Activated CD4-positive, alpha-beta T cell treated with anti-CD3 and anti-CD28 coated beads, Interleukin-2, amount 10 ng/mL, durations not matched to agents 7 days and 5 days (primary cell): Measurements from ENCODE around the gene EEIG1. TPM values are rescaled to one million over a fixed set of nuclear protein-coding genes. Genes with fewer than 3 reads are reported as not detected.

Experiments used
- CTCF ChIA-PET: fragments of 350-600 bp; sonication (Branson Sonifier 250); formaldehyde crosslinking; loops from one replicate; lab custom pipeline; 2021; ENCODE audit warnings: antibody characterized with exemption; lab: Charles Lee
- POLR2A ChIA-PET: fragments of 350-600 bp; sonication (Branson Sonifier 250); formaldehyde crosslinking; loops from one replicate; lab custom pipeline; 2021; ENCODE audit warnings: antibody characterized with exemption; lab: Charles Lee
- DNase-seq: peaks from one replicate; pipeline ENCODE4 v3.0.0-alpha.2; 2020
- H3K27ac Mint-ChIP-seq: one replicate; pipeline ENCODE4 v1.8.0; 2021; ENCODE audit warnings: mild to moderate bottlenecking, moderate library complexity, mixed read lengths
- H3K27me3 Mint-ChIP-seq: one replicate; pipeline ENCODE4 v1.8.0; 2021; ENCODE audit warnings: mixed read lengths
- H3K36me3 Mint-ChIP-seq: one replicate; pipeline ENCODE4 v1.8.0; 2021; ENCODE audit warnings: low read depth, mixed read lengths
- H3K4me1 Mint-ChIP-seq: one replicate; pipeline ENCODE4 v1.8.0; 2021; ENCODE audit warnings: mixed read lengths
- H3K4me3 Mint-ChIP-seq: one replicate; pipeline ENCODE4 v1.8.0; 2021; ENCODE audit warnings: mild to moderate bottlenecking, moderate library complexity, mixed read lengths
- H3K9me3 Mint-ChIP-seq: one replicate; pipeline ENCODE4 v1.8.0; 2021; ENCODE audit warnings: mixed read lengths
- total RNA-seq, 2 experiments: library from RNA; stranded (reverse); gene quantifications; one replicate each; pipeline ENCODE4 v1.2.3, GENCODE V29; 2021

Gene EEIG1
- total RNA-seq, 2 experiments from 2014 or later = 412 to 477 TPM

DNA sequence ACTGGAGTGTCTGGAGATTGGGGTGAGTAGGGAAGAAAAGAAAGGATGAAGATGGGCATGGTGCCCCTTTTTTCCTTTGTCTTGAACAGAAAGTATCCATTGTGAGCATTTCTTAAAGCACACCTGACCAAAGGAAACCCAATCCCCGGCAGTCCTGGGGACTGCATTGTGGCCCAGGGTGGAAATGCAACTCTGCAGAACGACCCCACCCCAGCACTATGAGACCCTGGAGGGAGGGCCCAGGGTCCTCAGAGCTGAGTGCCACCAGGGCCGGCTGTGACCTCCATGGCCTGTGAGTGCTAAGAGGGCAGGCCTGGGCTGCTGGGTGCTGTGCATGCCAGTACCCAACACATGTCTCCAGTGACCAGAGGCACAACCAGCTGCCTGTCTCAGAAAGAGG, 18.5 kb downstream of the EEIG1 start:
- DNase-seq = no peak
- CTCF ChIA-PET = interaction anchor here (1.3 to 1.8 kb wide), 4 partner anchors 8 to 37 kb away, joined by 4 to 7 read pairs (median 6); no protein-coding TSS in a partner anchor
- H3K9me3 Mint-ChIP-seq = no peaks in the 10 kb centered on the region
- H3K36me3 Mint-ChIP-seq = peaks cover 78% of the 10 kb centered on the region
- peaks cover 95% of the 10 kb centered on the region for H3K4me1 Mint-ChIP-seq
- peak overlapping the region; percentile 75 for H3K27ac Mint-ChIP-seq
- no peaks in the 10 kb centered on the region for H3K27me3 Mint-ChIP-seq
- no peak overlapping the region for H3K4me3 Mint-ChIP-seq
- POLR2A ChIA-PET = no interaction called here

DNA sequence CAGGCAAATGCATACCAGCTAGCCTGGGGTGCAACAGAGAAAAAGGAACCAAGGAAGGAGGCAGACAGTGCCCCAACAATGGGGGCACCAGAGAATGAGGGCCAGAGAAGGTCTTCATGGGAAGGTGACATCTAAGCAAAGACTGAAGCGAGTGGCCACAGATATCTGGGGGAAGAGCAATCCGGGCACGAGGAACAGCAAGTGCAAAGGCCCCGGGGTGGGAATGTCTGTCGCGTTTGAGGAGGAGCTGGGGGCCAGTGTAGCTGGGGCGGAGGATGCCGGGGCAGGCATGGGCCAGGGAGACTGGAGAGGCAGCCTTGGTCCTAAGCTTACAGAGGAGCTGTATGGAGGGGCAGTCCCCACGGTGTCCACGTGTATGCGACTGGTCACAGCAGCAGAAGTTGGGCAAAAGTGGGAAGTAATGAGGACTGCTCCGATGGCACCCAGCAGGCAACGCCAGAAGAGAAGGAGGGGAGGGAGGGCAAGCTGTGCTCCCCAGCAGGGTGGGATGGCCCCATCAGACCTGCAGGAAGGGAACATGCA, 19.1 kb downstream of the EEIG1 start:
- CTCF ChIA-PET = interaction anchor here (0.6 to 1.7 kb wide), 6 partner anchors 8 to 92 kb away, joined by 3 to 6 read pairs (median 4); no protein-coding TSS in a partner anchor
- Mint-ChIP-seq H3K4me1 (peaks cover 95% of the 10 kb centered on the region), H3K36me3 (peaks cover 79% of the 10 kb centered on the region), H3K4me3 (no peak overlapping the region), H3K9me3 (no peaks in the 10 kb centered on the region), H3K27ac (peak overlapping the region; percentile 74), H3K27me3 (no peaks in the 10 kb centered on the region)
- POLR2A ChIA-PET = no interaction called here
- DNase-seq = no peak

DNA sequence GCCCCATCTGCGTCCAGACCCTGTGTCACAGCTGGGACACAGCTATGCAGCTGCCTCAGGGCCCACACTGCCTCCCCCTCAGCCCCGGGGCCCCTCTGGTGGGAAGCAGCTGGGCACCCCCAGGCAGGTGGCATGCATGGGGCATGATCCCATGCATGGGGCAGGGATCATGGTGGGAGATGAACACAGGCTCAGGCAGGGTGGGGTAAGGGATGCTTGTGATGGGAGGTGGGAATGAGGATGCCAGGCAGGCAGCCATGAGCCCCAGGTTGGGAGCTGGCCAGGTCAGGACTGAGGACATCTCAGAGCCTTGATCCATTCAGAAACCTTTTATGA, 19.7 kb downstream of the EEIG1 start:
- Mint-ChIP-seq H3K4me3 (no peak overlapping the region), H3K9me3 (no peaks in the 10 kb centered on the region), H3K4me1 (peaks cover 91% of the 10 kb centered on the region), H3K27me3 (no peaks in the 10 kb centered on the region), H3K36me3 (peaks cover 80% of the 10 kb centered on the region), H3K27ac (no peak overlapping the region)
- ChIA-PET POLR2A (no interaction called here), CTCF (interaction anchor here (0.6 to 1.7 kb wide), 7 partner anchors 9 to 92 kb away, joined by 3 to 6 read pairs (median 3); no protein-coding TSS in a partner anchor)
- DNase-seq = no peak

DNA sequence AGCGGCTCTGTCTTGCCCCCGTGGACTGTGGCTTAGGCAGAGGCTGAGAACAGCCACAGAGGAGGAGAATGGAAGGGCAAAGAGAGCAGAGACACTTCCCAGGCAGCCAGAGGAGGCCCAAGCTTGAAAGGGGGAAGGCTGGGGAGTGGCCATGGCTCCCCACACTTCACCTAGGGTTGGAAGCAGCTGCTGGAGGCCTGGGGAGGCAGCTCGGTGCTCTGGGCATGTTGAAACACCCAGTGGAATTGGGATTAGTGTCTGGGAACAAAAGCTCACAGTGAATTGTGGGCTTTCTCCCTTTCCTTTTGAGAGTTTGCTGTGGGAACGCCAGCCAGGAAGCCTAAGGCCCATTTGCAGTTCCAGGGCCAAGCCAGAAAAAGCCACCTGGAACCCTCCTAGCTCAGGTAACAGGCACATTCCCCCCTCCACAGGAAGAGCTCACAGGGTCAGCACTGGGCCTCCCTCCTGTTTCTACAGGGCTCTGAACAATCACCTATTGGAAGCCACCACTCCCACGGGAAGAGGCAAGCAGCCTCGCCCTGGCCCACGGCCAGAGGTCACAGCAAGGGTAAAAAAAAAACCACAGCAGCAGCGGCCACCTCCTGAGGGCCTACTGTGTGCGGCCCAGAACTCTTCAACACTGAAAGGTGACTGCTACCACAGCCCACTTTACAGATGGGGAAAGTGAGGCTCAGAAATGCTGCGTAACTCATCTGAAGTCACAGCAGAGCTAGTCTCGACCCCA, 20.2 kb downstream of the EEIG1 start:
- H3K4me1 Mint-ChIP-seq = peaks cover 92% of the 10 kb centered on the region
- ChIA-PET CTCF (interaction anchor here (0.6 to 1.4 kb wide), 8 partner anchors 10 to 93 kb away, joined by 3 to 6 read pairs (median 3); no protein-coding TSS in a partner anchor), POLR2A (no interaction called here)
- no peak overlapping the region for H3K4me3 Mint-ChIP-seq
- no peaks in the 10 kb centered on the region for H3K9me3 Mint-ChIP-seq
- H3K27me3 Mint-ChIP-seq = no peaks in the 10 kb centered on the region
- H3K36me3 Mint-ChIP-seq = peaks cover 81% of the 10 kb centered on the region
- H3K27ac Mint-ChIP-seq = peak overlapping the region; percentile 81
- DNase-seq = no peak

DNA sequence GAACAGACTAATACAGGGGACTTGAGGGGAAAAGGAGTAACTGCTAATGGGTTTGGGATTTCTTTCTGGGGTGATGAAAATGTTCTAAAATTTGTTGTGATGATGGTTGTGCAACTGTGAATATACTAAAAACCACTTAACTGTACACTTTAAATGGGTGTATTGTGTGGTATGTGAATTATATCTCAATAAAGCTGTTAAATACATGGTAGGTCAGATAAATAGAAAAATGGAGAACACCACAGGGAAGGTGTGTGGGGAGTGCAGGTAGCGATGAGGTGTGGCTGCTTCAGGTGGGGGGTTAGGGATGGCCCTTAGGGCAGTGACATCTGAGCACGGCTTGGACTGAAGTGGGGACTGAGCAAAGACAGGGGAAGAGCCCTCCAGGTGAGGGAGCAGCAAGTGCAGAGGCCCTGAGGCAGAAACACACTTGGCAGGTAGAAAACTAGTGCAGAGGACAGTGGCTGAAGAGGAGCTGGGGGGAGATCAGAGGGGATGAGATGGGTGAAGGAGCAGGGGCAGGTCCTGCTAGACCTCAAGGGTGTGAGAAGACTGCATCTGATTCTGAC, 20.9 kb downstream of the EEIG1 start:
- peak overlapping the region; percentile 81 for H3K27ac Mint-ChIP-seq
- peaks cover 92% of the 10 kb centered on the region for H3K4me1 Mint-ChIP-seq

DNA sequence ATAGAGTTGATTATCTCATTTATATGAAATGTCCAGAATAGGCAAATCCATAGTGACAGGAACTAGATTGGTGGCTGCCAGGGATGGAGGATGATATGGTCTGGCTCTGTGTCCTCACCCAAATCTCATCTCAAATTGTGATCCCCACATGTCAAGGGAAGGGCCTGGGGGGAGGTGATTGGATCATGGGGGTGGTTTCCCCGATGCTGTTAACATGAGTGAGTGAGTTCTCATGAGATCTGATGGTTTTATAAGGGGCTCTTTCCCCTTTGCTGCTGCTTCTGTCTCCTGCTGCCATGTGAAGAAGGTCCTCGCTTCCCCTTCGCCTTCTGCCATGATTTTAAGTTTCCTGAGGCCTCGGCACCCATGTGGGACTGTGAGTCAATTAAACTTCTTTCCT, 21.4 kb downstream of the EEIG1 start:
- POLR2A ChIA-PET = no interaction called here
- no peak for DNase-seq
- no peaks in the 10 kb centered on the region for H3K9me3 Mint-ChIP-seq
- CTCF ChIA-PET = no interaction called here
- peak overlapping the region; percentile 81 for H3K27ac Mint-ChIP-seq
- H3K4me1 Mint-ChIP-seq = peaks cover 93% of the 10 kb centered on the region
- no peaks in the 10 kb centered on the region for H3K27me3 Mint-ChIP-seq
- peaks cover 78% of the 10 kb centered on the region for H3K36me3 Mint-ChIP-seq
- no peak overlapping the region for H3K4me3 Mint-ChIP-seq

More for the DNA sequence above, 20.9 kb downstream of the EEIG1 start:
- CTCF ChIA-PET = interaction anchor here (0.7 to 1.1 kb wide), 3 partner anchors 13 to 36 kb away, joined by 3 read pairs; no protein-coding TSS in a partner anchor
- POLR2A ChIA-PET = no interaction called here
- Mint-ChIP-seq H3K36me3 (peaks cover 78% of the 10 kb centered on the region), H3K9me3 (no peaks in the 10 kb centered on the region), H3K27me3 (no peaks in the 10 kb centered on the region), H3K4me3 (no peak overlapping the region)
- no peak for DNase-seq

DNA sequence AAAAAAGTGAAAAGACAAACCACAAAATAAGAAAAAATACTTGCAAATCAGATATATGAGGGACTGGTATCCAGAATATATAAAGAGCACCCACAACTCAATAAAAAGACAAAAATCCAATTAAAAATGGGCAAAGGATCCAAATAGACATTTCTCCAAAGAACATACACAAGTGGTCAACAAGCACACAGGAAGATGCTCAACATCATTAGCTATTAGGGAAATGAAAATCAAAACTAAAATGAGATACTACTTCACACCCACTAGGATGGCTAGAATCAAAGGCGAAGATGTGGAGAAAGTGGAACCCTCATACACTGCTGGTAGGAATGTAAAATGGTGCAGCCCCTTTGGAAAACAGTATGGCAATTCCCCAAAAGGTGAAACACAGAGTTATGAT, 22.1 kb downstream of the EEIG1 start:
- Mint-ChIP-seq H3K4me3 (no peak overlapping the region), H3K9me3 (no peaks in the 10 kb centered on the region), H3K36me3 (peaks cover 78% of the 10 kb centered on the region), H3K4me1 (peaks cover 93% of the 10 kb centered on the region), H3K27me3 (no peaks in the 10 kb centered on the region), H3K27ac (peak overlapping the region; percentile 16)
- DNase-seq = no peak
- ChIA-PET CTCF (interaction anchor here (4.8 to 7.2 kb wide), 2 partner anchors 15 to 76 kb away, joined by 56 to 63 read pairs; no protein-coding TSS in a partner anchor), POLR2A (no interaction called here)

DNA sequence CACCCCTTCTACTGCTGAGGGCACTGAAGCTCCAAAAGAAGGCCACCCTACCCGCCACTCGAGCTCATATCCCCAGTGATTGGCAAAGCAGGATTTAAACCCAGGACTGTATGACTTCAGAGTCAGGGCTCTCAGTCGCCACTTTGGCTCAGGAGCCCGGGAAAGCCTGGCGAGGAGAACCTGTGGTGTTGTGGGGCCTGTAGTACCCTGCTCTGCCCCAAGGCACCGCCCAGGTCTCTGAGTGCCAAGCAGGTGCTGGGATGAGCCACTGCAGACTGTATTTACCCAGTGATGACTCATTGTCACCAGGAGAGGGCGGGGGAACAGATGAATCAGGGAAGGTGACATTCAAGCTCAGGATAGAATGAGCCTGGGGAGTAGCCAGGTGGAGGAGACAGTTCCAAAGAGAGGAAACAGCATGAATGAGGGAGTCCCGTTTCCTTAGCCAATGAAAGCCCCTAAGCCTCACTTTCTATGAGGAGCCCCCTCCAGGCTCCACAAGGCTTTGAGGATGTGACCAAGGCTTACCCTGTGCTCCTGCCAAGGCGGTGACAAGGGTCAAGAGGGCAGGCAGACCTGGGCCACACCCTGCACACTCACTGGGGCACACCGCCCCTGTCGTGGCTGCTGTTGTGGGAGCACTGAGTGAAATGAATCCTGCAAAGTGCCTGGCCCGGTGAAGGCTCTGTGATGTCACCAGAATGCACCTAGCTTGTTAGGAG, 25.3 kb downstream of the EEIG1 start:
- ChIA-PET CTCF (interaction anchor here (0.7 to 7.5 kb wide), 20 partner anchors 8 to 170 kb away, joined by 3 to 94 read pairs (median 4); no protein-coding TSS in a partner anchor), POLR2A (no interaction called here)
- Mint-ChIP-seq H3K4me3 (peak overlapping the region; percentile 30), H3K27me3 (no peaks in the 10 kb centered on the region), H3K27ac (peak overlapping the region; percentile 68), H3K36me3 (peaks cover 68% of the 10 kb centered on the region), H3K9me3 (no peaks in the 10 kb centered on the region), H3K4me1 (peaks cover 85% of the 10 kb centered on the region)
- peak; percentile 80 for DNase-seq

DNA sequence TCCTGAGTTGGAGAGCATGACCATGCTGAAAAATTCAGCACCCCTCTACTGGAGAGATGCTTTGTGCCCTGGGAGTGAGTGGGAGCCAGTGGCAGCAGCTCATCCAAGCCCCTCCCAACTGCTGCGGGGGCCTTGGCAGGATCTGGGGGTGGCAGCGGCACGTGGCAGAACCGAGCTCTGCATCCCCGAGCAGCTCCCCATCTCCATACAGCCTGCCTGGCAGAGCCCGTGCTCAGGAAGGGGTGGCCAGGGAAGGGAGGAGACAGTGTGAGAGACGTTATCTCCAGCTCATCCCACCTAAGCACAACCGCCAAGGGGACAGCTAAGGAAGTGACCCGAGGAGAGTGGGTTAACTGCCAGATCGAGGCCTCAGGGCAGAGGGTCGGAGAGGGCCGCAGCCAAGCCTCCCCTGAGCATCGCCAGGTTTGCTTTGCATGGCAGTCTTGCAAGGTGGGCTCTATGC, 25.9 kb downstream of the EEIG1 start:
- CTCF ChIA-PET = interaction anchor here (1.0 to 7.5 kb wide), 17 partner anchors 8 to 170 kb away, joined by 3 to 94 read pairs (median 4); no protein-coding TSS in a partner anchor
- no peaks in the 10 kb centered on the region for H3K27me3 Mint-ChIP-seq
- peaks cover 68% of the 10 kb centered on the region for H3K36me3 Mint-ChIP-seq
- DNase-seq = no peak
- no peaks in the 10 kb centered on the region for H3K9me3 Mint-ChIP-seq
- H3K4me3 Mint-ChIP-seq = no peak overlapping the region
- peak overlapping the region; percentile 80 for H3K27ac Mint-ChIP-seq
- POLR2A ChIA-PET = no interaction called here
- peaks cover 85% of the 10 kb centered on the region for H3K4me1 Mint-ChIP-seq

DNA sequence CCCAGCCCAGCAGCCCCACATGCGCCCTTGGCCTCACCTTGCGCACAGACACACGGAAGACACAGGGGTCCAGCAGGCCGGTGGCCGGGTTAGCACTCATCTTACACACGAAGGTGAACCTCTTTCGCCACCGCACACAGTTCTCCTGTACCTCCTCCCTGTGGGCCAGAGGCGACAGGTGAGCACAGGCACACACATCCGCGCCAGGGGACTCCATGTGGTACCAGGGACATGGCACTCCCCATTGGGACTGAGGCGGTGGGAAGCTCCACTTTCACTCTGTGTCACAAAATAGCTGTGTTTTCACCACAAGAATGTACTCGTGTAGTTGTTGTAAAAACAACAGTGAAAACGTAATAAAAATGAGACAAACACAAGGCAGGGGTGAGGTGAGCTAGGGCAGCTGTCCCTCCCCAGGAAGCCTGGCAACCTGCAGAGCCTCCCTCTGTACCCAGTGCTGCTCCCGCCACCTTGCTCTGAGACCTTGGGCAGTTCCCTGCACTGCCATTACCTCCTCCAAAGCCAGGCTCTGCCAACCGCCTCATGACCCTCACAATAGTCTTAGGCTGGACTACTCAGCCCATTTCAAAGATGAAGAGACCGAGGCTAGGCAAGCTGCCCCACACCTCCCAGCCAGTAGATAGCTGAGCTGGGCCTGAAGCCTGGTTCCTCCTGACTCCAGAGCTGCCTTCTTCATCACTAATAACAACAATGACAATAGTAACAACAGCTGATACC, 26.9 kb downstream of the EEIG1 start:
- H3K36me3 Mint-ChIP-seq = peaks cover 61% of the 10 kb centered on the region
- ChIA-PET CTCF (interaction anchor here (0.7 to 7.5 kb wide), 10 partner anchors 9 to 119 kb away, joined by 3 to 94 read pairs (median 8); partner anchors contain the start of gene PIP5KL1), POLR2A (no interaction called here)
- H3K27ac Mint-ChIP-seq = peak overlapping the region; percentile 80
- peak; percentile 48 for DNase-seq
- no peaks in the 10 kb centered on the region for H3K9me3 Mint-ChIP-seq
- peak overlapping the region; percentile 36 for H3K4me3 Mint-ChIP-seq
- H3K4me1 Mint-ChIP-seq = peaks cover 83% of the 10 kb centered on the region
- no peaks in the 10 kb centered on the region for H3K27me3 Mint-ChIP-seq

DNA sequence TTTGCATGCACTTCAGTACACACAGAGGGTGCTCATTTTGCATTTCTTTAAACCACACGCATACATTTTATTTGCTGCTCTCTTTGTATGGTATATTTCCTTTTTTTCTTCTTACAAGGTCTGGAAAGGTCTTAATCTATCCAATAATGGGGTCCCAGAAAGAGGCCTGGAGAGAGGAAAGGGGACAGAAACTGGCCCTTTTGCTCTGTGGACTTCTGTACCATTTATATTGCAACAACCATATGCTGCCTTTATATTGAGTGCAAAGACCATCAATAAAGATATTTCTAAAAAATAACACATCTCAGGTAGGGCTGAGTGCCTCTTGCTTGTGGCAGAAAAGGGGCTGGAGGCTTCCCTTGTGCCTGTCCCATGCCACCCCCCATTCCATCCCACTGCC, 27.6 kb downstream of the EEIG1 start:
- ChIA-PET CTCF (interaction anchor here (1.2 to 7.5 kb wide), 4 partner anchors 10 to 114 kb away, joined by 3 to 94 read pairs (median 36); partner anchors contain the start of genes NAIF1 and SLC25A25), POLR2A (no interaction called here)
- Mint-ChIP-seq H3K36me3 (peaks cover 60% of the 10 kb centered on the region), H3K27ac (peak overlapping the region; percentile 80), H3K4me3 (no peak overlapping the region), H3K9me3 (no peaks in the 10 kb centered on the region), H3K4me1 (peaks cover 82% of the 10 kb centered on the region), H3K27me3 (no peaks in the 10 kb centered on the region)
- no peak for DNase-seq
